Measurements from ENCODE around the gene KHSRP.

Gene KHSRP

DNA sequence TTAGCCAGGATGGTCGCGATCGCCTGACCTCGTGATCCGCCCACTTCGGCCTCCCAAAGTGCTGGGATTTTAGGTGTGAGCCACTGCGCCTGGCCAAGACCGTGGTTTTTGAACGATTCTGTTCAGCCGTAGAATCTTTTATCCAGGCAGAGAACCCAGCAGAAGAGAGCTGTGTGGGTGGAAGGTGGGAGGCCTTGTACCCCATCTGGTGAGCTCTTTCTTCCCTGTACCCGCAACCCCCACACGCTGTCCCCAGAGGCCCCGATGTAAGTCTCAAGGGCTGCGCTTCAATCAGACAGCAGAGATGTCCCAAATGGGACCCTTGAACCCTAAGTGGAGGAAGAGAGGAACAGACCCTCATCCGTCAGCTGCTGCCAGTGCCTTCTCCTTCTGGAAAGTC, 31.3 kb upstream of the KHSRP start:
- DNase-seq: no peak
- Histone ChIP-seq H3K9me3 (peaks cover 0 to 12% (median 11%) of the 10 kb centered on the region in 3 donors), H3K36me3 (peaks cover 29 to 64% (median 53%) of the 10 kb centered on the region in 3 donors), H3K4me1 (peaks cover 0 to 23% (median 14%) of the 10 kb centered on the region in 4 donors), H3K4me3 (no peak overlapping the region), H3K27ac (no peak overlapping the region), H3K27me3 (no peaks in the 10 kb centered on the region)
- intact Hi-C loops (cut with DNase I; ENCODE audit: low total_unique reads): no loop called here
- TF ChIP-seq, protein P1, sequence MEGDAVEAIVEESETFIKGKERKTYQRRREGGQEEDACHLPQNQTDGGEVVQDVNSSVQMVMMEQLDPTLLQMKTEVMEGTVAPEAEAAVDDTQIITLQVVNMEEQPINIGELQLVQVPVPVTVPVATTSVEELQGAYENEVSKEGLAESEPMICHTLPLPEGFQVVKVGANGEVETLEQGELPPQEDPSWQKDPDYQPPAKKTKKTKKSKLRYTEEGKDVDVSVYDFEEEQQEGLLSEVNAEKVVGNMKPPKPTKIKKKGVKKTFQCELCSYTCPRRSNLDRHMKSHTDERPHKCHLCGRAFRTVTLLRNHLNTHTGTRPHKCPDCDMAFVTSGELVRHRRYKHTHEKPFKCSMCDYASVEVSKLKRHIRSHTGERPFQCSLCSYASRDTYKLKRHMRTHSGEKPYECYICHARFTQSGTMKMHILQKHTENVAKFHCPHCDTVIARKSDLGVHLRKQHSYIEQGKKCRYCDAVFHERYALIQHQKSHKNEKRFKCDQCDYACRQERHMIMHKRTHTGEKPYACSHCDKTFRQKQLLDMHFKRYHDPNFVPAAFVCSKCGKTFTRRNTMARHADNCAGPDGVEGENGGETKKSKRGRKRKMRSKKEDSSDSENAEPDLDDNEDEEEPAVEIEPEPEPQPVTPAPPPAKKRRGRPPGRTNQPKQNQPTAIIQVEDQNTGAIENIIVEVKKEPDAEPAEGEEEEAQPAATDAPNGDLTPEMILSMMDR (IDR thresholded peaks at IDR 0.05): no peak

DNA sequence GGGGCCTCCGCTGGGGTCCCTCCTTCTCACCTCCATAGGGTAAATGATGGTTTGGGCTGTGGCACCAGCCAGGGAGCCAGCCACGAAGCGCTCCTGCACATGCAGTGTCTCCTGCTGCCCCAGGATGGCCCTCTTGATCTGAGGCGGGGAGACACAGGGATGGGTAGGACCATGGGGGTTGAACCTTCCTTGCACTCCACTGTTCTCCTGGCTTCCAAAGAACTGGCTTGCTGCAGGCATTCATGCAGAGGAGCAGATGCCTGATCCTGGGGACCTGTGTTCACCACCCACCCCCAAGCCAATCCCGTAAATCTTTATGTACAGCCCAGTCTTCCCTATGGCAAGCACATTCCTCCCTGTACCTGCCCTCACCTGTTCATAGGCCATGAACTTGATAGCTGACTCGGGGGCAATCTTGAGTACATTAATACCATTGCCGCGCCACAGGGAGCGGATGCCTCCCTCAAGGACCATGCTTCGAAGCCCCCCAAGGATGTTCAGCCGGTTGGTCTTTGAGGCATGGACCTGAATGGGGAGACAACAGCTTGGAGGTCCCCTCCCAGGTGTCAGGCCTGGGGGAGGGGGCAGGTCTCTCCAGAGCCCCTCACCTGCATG, 29.4 kb upstream of the KHSRP start:
- intact Hi-C loops (cut with DNase I; ENCODE audit: low total_unique reads): no loop called here
- Histone ChIP-seq H3K9me3 (peaks cover 0 to 12% (median 11%) of the 10 kb centered on the region in 3 donors), H3K27ac (no peak overlapping the region), H3K4me1 (peaks cover 0 to 15% (median 11%) of the 10 kb centered on the region in 4 donors), H3K4me3 (no peak overlapping the region), H3K36me3 (peaks cover 29 to 73% (median 55%) of the 10 kb centered on the region in 3 donors), H3K27me3 (no peaks in the 10 kb centered on the region)
- DNase-seq: no peak
- TF ChIP-seq, protein P1 (IDR thresholded peaks at IDR 0.05): no peak

DNA sequence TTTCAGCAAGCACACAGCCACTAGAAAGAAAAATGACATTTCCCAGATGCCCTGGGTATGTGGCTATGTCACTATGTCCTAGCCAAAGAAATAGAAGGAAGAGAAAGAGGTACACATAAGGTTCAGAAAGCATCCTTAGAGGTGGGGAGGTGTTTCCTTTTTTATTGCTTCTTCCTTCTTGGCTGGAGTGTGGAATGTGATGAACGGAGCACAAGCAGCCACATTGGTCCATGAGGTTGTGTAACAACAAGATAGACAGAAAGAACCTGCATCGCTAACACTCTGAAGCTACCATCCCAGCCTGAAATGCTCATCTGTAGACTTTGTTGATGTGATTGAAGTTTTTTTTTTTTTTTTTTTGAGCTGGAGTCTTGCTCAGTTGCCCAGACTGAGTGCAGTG, 28.3 kb upstream of the KHSRP start:
- Histone ChIP-seq H3K27ac (no peak overlapping the region), H3K4me3 (no peak overlapping the region), H3K27me3 (no peaks in the 10 kb centered on the region), H3K4me1 (peaks cover 0 to 3% (median under 1%) of the 10 kb centered on the region in 4 donors), H3K9me3 (peaks cover 0 to 12% (median 11%) of the 10 kb centered on the region in 3 donors), H3K36me3 (peaks cover 29 to 75% (median 55%) of the 10 kb centered on the region in 3 donors)
- no peak for DNase-seq
- TF ChIP-seq, protein P1 (IDR thresholded peaks at IDR 0.05): no peak
- intact Hi-C loops (cut with DNase I; ENCODE audit: low total_unique reads): no loop called here

DNA sequence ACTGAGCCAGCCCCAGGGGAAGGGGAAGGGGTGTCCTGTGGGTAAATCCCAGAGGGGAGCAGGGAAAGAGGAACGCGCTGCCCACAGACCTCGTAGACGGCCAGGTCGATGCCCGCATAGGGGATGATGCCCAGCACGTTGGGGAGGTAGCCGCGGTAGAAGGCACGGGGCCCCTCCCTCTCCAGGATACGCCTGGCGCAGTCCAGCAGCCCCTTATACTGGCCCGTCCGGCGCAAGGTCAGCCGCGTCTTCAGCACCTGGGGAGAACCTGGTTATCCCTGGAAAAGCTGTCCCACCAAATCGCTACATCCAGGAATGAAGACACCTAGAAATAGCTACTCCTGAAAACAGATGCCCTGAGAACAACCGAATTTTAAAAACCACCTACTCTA, 27.6 kb upstream of the KHSRP start:
- H3K36me3 ChIP-seq: peaks cover 29 to 81% (median 55%) of the 10 kb centered on the region in 3 donors

DNA sequence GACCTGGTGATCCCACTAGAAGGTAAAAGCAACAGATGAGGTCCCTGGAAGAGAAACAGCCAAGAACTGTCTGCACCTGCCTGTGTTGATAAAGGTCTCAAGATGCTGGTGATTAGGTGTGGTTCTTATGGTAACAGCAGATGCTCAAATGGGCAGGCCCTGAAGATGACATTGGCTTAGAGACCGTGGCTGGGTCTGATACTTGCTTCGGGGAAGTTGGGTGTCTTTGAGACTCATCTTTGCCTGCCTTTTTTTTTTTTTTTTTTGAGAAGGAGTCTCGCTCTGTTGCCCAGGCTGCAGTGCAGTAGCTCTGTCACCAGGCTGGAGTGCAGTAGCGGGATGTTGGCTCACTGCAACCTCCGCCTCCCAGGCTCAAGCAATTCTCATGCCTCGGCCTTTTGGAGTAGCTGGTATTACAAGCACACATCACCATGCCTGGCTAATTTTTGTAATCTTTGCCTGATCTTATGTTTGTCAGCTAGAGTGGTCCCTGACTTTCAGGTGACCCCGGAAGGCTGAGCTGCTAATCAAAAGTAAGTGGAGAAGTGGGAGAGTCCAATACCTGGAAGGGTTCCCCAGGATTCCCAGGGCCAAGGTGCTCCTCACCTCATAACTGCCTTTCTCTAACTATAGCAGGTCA, 27.1 kb upstream of the KHSRP start:
- Histone ChIP-seq H3K9me3 (peaks cover 0 to 12% (median 11%) of the 10 kb centered on the region in 3 donors), H3K27me3 (no peaks in the 10 kb centered on the region), H3K27ac (no peak overlapping the region), H3K36me3 (peaks cover 31 to 81% (median 58%) of the 10 kb centered on the region in 3 donors), H3K4me3 (no peak overlapping the region), H3K4me1 (no peaks in the 10 kb centered on the region)
- no peak for DNase-seq
- intact Hi-C loops (cut with DNase I; ENCODE audit: low total_unique reads): no loop called here
- TF ChIP-seq, protein P1 (IDR thresholded peaks at IDR 0.05): no peak

More for the DNA sequence above, 27.6 kb upstream of the KHSRP start:
- Histone ChIP-seq H3K4me3 (no peak overlapping the region), H3K4me1 (no peaks in the 10 kb centered on the region), H3K9me3 (peaks cover 0 to 12% (median 11%) of the 10 kb centered on the region in 3 donors), H3K27me3 (no peaks in the 10 kb centered on the region), H3K27ac (no peak overlapping the region)
- DNase-seq: no peak
- TF ChIP-seq, protein P1 (IDR thresholded peaks at IDR 0.05): no peak
- intact Hi-C loops (cut with DNase I; ENCODE audit: low total_unique reads): no loop called here
